HL-60 (cell line): ENCODE results near the gene ATP10B.

Experiments used
- DNase-seq, 2 experiments: peaks; one replicate each; pipeline ENCODE4 v3.0.0-alpha.2; 2010 to 2020; ENCODE audit warnings: low read depth in 1 of 2, low spot score in 1 of 2
- H3K27ac ChIP-seq: fragments of 250-450 bp; sonication (Bioruptor Pico); replicated peaks from 2 replicates; pipeline ENCODE4 v1.5.1; 2020; ENCODE audit warnings: mild to moderate bottlenecking, moderate library complexity
- H3K27me3 ChIP-seq: fragments of 250-450 bp; sonication (Bioruptor Pico); 2 replicates; pipeline ENCODE4 v1.5.1; 2021; ENCODE audit warnings: mild to moderate bottlenecking, moderate library complexity; ENCODE audit not compliant: insufficient read depth, poor library complexity, severe bottlenecking
- H3K4me3 ChIP-seq: replicated peaks from 2 replicates; pipeline ENCODE4 v1.5.1; 2011; ENCODE audit warnings: mild to moderate bottlenecking, control low read depth, low read length; ENCODE audit not compliant: insufficient read depth
- GABPA ChIP-seq: IDR thresholded peaks from 2 replicates; pipeline ENCODE4 v1.6.1; 2012; ENCODE audit warnings: low read depth
- POLR2AphosphoS5 ChIP-seq: IDR thresholded peaks from 2 replicates; pipeline ENCODE4 v1.6.1; 2012; ENCODE audit warnings: low read depth
- SPI1 ChIP-seq: IDR thresholded peaks from 2 replicates; pipeline ENCODE4 v1.6.1; 2012; ENCODE audit warnings: low read depth, mild to moderate bottlenecking, borderline replicate concordance
- TF ChIP-seq, protein P1 (sequence below): IDR thresholded peaks from 2 replicates; pipeline ENCODE4 v1.6.1; 2012; ENCODE audit warnings: low read depth; ENCODE audit not compliant: insufficient replicate concordance
- TF ChIP-seq, protein P2 (sequence below): IDR thresholded peaks from one replicate; pipeline ENCODE4 v1.5.1; 2011; ENCODE audit warnings: low read length, control low read depth, inconsistent platforms; ENCODE audit not compliant: insufficient read depth

ATP10B gene

DNA sequence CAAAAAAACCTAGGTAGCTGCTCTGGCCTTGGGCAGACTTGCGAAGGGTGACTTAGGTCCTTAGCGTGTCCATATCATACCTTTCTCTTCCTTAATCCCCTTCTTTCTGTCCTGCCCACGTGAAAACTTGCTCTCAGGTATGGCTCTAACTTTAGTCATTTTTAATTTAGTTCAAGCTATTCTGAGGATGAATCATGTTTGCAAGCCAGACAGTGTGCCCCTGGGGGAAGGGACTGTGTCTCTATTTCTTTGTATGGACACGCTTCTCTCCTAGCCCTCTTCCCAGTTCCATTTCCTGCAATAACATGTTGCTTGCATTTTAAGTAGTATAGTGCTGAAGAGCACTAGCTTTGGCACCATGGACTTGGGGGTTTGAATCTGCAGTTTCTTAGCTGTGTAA lies 309.7 kb downstream of the ATP10B start:
- TF ChIP-seq POLR2AphosphoS5 (no peak), GABPA (no peak), SPI1 (no peak)
- TF ChIP-seq, protein P1, sequence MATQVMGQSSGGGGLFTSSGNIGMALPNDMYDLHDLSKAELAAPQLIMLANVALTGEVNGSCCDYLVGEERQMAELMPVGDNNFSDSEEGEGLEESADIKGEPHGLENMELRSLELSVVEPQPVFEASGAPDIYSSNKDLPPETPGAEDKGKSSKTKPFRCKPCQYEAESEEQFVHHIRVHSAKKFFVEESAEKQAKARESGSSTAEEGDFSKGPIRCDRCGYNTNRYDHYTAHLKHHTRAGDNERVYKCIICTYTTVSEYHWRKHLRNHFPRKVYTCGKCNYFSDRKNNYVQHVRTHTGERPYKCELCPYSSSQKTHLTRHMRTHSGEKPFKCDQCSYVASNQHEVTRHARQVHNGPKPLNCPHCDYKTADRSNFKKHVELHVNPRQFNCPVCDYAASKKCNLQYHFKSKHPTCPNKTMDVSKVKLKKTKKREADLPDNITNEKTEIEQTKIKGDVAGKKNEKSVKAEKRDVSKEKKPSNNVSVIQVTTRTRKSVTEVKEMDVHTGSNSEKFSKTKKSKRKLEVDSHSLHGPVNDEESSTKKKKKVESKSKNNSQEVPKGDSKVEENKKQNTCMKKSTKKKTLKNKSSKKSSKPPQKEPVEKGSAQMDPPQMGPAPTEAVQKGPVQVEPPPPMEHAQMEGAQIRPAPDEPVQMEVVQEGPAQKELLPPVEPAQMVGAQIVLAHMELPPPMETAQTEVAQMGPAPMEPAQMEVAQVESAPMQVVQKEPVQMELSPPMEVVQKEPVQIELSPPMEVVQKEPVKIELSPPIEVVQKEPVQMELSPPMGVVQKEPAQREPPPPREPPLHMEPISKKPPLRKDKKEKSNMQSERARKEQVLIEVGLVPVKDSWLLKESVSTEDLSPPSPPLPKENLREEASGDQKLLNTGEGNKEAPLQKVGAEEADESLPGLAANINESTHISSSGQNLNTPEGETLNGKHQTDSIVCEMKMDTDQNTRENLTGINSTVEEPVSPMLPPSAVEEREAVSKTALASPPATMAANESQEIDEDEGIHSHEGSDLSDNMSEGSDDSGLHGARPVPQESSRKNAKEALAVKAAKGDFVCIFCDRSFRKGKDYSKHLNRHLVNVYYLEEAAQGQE, result no peak
- TF ChIP-seq, protein P2, sequence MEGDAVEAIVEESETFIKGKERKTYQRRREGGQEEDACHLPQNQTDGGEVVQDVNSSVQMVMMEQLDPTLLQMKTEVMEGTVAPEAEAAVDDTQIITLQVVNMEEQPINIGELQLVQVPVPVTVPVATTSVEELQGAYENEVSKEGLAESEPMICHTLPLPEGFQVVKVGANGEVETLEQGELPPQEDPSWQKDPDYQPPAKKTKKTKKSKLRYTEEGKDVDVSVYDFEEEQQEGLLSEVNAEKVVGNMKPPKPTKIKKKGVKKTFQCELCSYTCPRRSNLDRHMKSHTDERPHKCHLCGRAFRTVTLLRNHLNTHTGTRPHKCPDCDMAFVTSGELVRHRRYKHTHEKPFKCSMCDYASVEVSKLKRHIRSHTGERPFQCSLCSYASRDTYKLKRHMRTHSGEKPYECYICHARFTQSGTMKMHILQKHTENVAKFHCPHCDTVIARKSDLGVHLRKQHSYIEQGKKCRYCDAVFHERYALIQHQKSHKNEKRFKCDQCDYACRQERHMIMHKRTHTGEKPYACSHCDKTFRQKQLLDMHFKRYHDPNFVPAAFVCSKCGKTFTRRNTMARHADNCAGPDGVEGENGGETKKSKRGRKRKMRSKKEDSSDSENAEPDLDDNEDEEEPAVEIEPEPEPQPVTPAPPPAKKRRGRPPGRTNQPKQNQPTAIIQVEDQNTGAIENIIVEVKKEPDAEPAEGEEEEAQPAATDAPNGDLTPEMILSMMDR, result no peak
- DNase-seq, result no peak

DNA sequence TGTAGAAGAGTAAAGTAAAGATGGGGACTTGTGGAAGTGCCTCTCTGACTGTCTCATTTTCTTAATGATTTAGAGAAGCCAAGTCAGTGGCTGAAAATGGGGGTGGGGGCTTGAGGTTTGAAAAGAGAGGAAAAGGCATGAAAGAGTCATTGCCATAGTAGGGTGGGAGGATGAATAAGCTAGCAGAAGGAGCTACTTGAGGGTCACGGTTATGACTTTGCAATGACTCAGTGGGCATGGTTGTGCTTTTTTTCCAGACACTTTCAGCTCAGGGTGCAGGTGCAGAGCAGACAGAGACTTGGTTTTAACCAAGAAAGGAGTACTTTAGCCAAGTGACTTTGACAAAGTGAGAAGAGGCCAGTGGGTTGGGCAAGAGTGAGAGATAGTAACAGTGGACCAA lies 312.6 kb downstream of the ATP10B start:
- TF ChIP-seq, protein P1, result no peak
- no peak for TF ChIP-seq POLR2AphosphoS5
- TF ChIP-seq, protein P2, result no peak
- no peak for TF ChIP-seq GABPA
- TF ChIP-seq SPI1, result no peak
- no peaks in the 10 kb centered on the region for H3K27me3 ChIP-seq
- no peak overlapping the region for H3K4me3 ChIP-seq
- DNase-seq, result no peak
- no peak overlapping the region for H3K27ac ChIP-seq

More for the DNA sequence above, 309.7 kb downstream of the ATP10B start:
- no peak overlapping the region for H3K4me3 ChIP-seq
- no peak overlapping the region for H3K27ac ChIP-seq
- no peaks in the 10 kb centered on the region for H3K27me3 ChIP-seq

DNA sequence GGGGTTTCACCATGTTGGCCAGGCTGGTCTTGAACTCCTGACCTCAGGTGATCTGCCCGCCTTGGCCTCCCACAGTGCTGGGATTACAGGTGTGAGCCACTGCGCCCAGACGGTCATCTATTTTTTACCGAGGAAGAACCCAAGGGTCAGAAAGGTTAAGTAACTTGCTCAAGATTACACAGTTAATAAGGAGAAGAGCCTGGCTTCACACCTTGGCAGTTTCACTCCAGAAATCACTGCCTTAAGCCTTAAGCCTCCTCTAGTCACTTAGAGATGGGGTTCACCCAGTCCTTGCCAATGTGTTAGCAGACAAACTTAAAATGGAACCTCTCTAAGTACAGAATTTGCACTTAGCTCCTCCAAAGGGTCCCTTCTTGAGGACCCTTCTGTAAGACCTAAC lies 314.1 kb downstream of the ATP10B start:
- no peak overlapping the region for H3K27ac ChIP-seq
- H3K27me3 ChIP-seq, result no peaks in the 10 kb centered on the region
- H3K4me3 ChIP-seq, result no peak overlapping the region
- TF ChIP-seq, protein P1, result no peak
- TF ChIP-seq GABPA, result no peak
- TF ChIP-seq SPI1, result no peak
- TF ChIP-seq, protein P2, result no peak
- DNase-seq, result no peak
